GM18870 (cell line): ENCODE measurements around the gene TRIM38.
"Not testable (repeated sequence)": the region's sequence is repeated elsewhere in the genome, so short reads cannot be mapped to it uniquely, and the experiment has no call there.

Experiments
- ATAC-seq: cut with Tn5 transposase; IDR thresholded peaks from one replicate; pipeline ENCODE4 v1.9.1; 2021; ENCODE audit warnings: moderate library complexity; ENCODE audit not compliant: unreplicated experiment

The TRIM38 gene, protein sequence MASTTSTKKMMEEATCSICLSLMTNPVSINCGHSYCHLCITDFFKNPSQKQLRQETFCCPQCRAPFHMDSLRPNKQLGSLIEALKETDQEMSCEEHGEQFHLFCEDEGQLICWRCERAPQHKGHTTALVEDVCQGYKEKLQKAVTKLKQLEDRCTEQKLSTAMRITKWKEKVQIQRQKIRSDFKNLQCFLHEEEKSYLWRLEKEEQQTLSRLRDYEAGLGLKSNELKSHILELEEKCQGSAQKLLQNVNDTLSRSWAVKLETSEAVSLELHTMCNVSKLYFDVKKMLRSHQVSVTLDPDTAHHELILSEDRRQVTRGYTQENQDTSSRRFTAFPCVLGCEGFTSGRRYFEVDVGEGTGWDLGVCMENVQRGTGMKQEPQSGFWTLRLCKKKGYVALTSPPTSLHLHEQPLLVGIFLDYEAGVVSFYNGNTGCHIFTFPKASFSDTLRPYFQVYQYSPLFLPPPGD

DNA sequence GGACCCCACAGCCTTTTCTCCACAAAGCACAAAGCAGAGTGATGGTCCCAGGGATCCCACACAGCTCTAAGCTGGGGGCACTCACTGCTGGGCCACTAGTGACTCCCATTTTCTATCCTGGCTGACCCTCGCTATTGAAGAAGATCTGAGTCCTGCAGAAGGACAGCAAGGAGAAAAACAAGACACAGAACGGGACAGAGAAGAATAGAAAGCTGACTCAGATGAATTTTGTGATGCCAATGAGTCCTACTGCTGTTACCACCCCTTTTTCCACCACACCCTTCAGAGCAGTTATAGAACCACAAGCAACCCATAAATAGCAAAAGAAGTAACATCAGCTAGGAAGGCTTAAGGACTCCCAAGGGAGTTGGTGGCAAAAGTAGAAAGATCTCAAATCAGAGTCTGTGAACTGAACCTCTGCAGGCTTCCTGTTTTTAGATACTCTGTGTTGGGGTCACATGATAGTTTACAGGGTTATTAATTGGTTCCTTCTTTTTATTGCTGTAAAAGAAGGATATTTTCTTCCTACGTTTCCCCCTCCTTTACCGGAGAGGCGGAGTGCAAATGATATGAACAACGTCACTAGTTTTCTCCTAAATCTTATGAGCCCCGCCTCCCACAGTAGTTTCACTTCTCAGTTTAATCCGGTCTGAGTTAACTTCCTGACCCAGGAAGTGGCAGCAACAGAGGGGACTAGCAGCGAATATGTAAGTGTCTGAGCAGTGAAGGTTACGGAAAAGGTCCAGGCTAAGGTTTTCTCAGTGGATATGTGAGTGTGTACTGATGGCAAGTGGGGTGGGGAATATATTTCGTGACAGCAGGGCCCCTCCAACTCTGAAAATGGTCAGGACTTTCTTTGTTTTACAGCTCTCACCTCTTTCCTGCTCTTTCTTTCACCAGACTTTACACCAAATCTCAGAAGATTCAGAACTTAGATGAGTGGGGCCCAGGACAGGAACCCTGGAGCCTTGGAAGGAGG lies at the start of gene TRIM38:
Gene TRIM38 (plus strand): TSS at position 654 of the 979 bp plus-strand sequence. CDS start 3,721 bp downstream, outside the sequence.
- peak; percentile 70 for ATAC-seq

DNA sequence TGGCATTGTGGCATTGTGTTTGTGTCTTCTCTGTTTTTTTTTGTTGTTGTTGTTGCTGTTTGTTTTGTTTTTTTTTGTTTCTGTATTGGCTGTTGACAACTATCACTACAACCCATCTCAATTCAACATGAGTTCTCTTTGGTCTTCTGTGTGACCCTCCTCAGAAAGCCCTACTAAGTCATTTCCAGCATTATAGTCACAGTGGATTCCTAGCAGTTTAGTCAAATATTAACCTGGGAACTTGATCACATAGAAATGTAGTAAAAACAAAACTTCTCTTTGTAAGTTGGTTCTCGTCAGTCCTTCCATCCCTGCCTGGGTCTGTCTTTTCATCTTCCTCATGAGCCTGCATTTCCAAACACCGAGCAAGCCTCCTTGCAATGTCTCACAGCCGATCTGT lies 48.9 kb upstream of the TRIM38 start:
- no peak for ATAC-seq

DNA sequence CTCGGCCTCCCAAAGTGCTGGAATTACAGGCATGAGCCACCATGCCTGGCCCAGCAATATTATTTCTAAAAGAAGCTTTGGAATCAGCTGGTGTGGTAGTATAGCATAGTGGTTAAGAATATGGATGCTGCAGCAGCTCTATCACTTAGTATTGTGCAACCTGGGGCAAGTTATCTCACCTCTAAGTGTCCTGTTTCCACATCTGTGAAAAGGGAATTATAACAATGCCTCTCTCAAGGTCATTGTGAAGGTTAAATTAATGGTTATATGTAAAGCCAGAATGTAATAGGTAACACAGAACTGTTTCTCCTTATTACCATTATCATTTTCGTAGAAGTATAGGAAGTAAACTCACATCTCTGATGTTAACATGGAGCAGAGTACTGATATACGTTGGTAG lies 46.3 kb upstream of the TRIM38 start:
- ATAC-seq = no peak

DNA sequence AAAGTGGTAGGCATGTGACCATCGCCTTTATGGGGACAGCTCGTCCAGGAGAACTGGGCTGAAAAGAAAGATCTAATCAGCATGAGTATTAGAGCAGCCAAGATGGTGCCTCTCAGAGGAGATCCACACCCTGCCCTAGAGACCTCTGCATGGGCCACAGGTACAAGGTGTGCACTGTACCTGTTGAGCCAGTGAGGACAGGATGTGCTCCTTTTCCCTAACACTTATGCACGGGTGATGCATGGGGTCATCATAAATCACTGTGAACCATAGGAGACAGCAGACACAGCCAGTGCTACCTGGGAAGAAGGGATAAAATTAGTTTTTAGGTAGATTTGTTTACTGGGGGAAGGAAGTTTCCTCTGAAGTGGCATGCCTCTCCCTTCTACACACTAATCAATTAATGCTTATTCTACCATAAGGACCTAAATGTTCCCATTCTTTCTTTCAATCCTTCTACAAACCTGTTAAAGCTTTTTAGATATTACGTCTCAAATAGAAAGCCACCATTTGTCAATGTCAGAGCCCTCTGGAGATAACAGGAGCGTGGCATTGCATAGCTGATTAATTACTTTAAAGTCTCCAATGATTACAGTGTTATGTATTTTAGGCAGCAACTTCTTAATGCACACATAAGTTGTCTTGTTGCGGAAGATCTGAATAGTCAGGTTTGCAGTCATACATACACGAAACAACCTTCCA lies 45.7 kb upstream of the TRIM38 start:
- no peak for ATAC-seq

DNA sequence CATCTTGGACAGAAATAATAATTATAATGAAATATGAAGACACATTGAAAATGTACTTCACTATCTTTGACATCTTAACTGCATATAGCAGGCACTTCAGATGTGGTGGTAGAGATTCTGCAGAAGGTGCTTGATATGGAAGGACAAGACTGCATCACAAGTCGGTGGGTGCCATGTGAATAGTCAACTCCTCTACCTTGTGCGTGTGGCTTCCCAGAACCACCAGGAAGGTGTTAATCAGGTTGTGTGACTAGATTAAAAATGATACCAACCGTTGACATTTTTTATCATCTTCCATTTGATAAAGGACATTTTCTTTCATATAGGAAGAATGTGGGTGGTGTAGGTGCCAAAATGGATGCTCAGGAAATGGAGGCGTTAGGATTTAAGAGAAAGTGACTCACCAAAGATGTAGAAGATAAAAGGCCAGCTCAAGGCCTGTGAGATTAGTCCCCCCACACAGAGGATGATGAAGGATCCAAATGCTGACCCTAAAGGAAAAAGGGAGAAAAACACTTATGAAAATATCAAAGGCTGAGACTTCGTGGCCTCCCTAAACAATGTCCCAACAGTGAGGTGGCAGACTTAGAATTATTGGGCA lies 44.4 kb upstream of the TRIM38 start:
- no peak for ATAC-seq

DNA sequence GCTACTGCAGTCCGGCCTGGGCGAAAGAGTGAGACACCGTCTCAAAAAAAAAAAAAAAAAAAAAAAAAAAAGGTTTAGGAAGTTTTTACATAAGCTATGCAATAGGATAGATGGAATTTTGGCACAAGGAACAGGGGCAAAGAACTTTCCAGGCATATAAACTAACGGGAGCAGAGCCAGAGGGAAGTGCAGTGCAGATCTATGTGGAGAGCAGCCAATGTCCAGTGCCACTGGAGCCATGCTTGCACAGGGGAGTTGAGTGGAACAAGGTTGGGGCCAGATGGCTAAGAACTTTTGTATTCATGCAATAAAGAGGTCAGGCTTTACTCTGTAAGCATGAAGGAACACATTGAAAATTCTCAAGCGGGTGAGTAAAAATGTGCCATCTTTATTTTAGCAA lies 42.9 kb upstream of the TRIM38 start:
- no peak for ATAC-seq

DNA sequence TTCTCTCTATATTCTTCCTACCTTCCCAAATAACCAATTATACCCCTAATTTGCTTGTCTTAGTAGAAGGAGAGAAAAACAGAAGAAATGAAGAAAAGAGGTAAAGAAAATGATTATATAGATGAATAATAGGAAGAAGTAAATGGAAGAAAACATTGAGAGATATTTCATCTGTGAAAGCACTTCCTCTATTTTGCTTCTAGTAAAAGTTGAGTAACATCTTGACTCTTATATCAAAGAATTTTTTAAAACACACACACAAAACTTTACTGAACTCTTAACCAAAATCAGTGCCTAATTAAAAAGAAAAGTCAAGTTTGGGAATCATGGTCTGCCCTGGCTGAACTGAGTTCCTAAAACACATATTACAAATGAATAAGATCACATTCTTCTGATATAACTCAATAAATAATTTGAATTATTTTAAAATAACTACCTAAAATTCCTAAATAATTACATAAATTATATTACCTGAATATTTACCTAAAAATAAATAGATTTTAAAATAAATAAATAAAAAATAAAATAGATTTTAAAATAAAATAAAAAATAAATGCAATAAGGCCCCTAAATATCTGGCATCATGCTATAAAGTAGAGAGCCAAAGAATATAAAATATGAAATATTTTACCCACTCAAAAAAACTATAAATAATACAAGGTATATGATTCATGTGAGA lies 40.9 kb upstream of the TRIM38 start:
- ATAC-seq = no peak

DNA sequence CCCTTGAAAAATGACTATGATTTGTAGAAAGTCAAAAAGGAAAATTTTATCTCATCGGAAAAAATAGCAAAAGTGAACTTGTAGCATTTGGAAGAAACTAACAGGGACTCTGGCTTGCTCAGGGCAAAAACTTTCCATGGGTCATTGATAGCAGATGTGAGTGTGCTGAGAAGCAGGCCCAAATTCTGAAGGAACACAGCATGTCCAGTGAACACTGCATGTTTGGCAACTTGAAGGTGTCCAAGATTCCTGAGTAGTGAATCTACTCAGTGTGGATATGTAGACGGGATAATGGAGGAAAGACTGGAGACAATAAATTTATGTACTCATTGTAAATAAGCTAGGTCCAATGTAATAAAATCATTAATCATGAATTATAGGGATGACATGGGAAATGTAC lies 40.3 kb upstream of the TRIM38 start:
- no peak for ATAC-seq

DNA sequence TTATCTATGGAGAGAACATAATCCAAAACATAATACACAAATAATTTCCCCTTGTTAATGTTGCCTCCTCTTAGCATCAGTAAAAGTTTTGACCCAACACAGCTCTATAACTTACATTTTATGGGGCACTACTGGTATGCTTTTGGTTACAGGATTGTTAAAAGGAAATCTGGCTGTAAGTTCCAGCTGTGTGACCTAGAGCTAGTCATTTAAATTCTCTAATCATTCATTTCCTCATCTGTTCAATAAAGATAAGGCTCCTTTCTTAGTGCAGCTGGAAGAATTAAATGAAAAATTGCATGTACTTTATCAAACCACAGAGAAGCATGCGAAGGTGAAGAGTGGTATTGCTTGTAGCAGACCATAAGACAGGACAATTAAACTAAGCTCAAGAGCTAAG lies 36.7 kb upstream of the TRIM38 start:
- no peak for ATAC-seq

DNA sequence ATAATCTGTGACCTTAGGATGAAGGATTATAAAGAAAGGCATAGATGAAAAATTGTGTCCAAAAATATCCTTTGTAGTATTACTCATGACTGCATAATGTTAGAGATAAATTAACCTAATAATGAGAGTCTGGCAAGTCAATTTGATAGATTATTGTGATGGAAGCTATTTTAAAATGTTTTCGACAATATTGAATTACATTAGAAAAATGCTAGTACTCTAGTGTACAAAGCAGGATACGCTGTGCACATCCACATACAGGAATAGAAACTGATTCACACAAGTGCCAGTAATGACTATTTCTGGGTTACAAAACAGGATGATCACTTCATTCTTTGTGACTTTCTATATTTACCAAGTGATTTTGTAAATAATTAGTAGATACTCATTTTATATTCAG lies 35.4 kb upstream of the TRIM38 start:
- ATAC-seq = no peak

DNA sequence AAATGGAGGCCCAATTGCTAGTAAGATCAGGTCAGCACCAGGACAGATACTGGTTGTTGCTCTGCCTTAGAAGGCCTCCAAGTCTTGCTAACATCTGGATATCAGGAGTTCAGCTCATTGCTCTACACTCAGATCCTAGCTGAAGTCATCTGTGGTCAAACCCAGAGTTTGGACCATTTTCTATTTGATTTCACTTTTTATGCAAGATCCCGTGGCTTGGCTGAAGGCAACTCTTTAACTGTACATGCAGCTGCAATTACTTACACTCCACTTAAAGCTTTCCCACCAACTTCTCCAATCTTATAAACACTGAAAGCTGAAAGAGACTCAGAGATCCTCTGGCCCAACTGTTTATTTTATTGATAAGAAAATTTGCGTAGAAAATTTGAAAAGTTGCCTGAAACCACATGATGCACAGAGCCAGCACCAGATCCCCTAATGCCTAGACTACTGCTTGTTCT lies 34.8 kb upstream of the TRIM38 start:
- ATAC-seq = no peak

DNA sequence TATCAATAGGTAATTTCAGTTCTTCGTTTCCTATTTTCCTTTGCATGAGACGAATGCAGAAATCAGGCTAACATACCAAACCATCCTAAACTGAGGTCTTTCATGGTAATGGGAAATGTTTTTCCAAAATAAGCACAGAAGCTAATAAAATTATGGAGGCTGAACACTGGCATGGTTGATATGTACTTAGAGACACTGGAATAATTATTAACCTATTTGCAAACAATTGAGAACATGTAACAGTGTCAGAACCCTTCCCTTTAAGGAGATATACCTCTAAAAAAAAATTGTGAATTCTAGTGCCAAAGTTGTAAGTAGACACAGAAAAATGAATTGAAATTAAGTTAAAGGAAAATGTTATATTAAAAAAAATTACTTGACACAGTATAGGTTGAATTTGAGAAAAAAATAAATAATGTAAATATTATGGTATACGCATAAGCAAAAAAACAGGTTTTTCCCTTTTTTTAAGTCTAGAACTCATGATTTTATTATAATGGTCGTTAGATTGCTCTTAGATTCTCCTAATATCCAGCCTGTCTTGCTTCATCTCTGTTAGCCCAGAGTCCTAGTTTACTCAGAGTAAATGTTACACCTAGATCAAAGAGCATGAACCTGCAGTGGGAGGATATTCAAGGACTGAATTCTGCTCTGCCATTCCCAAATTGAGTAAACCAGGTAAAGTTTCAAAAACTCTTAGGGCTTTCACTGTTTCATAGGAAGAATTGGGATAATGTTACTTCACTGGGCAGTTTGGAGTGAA lies 33.9 kb upstream of the TRIM38 start:
- no peak for ATAC-seq

DNA sequence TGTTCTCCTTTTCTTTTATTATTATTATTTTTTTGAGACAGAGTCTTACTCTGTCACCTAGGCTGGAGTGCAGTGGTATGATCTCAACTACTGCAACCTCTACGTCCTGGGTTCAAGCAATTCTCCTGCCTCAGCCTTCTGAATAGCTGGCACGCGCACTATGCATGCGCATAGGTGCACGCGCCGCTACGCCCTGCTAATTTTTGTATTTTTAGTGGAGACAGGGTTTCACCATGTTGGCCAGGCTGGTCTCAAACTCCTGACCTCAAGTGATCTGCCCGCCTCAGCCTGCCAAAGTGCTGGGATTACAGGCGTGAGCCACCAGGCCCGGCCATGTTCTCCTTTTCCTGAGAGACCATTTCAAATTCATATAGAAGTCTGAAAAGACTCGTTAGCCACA lies 32.8 kb upstream of the TRIM38 start:
- not testable (repeated sequence) for ATAC-seq

DNA sequence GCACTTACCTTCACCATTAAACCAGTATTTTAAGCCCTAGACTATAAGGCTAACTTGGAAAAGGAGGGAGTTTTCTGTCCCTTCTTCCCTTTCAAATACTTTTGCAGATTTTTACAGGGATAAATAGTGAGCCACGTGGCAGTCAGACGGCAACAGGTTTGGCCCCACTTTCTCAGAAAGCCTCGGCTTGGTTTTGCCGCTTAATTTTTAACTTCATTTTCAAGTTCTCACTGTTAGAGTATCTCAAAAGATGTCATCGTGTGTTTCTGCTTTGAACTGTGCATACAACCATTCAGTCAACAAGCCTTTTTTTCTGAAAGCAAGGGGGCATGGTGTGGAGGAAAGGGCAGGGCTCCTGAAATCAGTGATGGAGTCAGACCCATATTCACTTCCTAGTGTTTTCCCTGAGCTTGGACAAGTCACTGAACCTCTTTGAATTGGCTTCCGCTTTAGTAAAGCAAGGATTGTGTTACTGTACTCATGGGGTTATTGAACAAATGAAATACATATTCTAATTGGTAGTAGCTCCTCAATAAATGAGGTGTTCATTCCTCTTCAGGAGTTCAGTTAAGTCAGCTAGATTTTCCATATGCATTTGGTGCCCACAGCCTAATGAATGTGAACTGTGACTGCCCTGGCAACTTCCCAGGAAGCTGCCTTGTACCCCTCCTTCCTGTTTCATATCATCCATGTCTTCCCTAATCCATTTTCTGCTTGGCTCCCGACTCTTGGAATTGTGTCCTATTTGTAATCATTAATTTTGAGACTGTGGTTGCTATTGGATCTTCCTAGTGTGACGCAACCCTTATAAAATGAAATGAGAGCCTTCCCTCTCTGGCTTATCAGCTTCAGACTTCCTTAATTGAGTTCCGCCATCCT lies 31.8 kb upstream of the TRIM38 start, which contains the start of gene SLC17A2:
Gene SLC17A2 (minus strand): TSS at position 160 of the 879 bp plus-strand sequence. CDS start 4,895 bp downstream, outside the sequence.
- ATAC-seq = no peak

DNA sequence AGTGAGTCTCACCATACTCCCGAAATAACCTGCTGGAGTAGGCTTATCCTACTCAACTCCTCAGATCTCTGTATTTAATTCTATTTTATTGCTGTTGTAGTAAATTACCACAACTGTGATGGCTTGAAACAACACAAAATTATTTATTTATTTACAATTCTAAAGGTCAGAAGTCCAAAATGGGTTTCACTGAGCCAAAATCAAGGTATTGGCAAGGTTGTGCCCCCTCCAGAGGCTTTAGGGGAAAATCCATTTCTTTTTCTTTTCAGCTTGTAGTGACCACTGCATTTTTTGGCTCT lies 31.2 kb upstream of the TRIM38 start:
- no peak for ATAC-seq

DNA sequence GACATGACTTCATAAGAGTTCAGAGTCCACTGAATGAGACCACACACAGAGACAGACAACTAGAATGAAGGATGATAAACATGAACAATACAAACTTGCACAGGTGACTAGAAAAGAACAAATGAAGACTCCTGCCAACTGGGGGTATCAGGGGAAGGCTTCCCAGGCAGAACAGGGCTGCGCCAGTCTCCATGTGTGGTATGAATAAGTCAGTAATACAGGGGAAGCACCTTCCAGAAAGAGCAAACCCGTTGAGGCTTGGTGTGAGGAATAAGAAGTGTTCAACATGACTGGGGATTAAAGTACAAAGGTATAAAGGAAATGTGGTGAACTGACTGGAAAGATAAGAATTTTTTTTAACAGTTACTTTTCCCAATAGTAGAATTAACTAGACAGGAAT lies 28.4 kb upstream of the TRIM38 start:
- no peak for ATAC-seq

DNA sequence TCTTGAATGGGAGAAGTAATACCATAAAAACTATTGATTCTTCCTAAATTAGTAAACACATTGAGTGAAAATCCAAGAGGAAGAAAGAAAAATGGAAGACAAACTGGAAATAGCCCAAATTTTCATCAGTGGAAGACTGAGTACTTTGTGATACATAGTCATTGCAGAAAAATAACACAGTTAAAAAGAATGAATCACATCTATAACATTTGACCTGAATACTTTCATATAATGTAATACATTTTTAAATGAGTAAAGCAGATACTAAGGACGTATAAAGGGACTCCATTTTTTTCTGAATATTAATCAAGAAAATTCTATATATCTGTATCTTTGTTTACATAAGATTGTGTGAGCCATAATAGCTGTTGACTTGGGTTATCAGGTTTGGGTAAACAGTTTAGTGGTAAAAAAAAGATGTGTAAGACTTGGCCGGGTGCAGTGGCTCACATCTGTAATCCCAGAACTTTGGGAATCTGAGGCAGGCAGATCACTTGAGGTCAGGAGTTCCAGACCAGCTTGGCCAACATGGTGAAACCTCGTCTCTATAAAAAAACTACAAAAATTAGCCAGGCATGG lies 27.8 kb upstream of the TRIM38 start:
- ATAC-seq = no peak

DNA sequence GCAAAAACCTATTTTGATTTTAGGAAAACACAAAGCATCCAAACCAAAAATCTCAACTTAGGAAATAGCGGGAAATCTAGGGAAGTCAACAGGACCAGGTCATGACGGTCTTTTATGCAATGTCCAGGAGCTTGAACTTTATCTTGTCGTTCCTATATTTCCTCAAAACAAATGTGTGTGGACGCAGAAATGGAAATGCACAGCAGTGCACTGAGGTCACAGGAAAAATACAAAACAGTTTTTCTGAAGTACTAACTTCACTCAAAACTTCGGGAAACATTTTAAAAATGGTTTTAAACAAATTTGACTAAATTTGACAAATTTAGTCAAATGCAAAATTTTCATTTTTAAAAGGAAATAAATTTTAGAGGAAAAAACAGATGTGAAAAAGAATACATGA lies 26.6 kb upstream of the TRIM38 start:
- ATAC-seq = no peak
